ENCODE results near the gene ZMAT5.
A peak's percentile ranks its signal among the peaks of the same experiment; 100 is the strongest.

Gene ZMAT5

GRCh38 chr22:29707471-29707870, 59.3 kb downstream of the ZMAT5 start:
- DNase-seq (ENCODE audit: low read depth, low spot score) = no peak

GRCh38 chr22:29707010-29707409, 59.8 kb downstream of the ZMAT5 start:
- no peak for DNase-seq (ENCODE audit: low read depth, low spot score)

GRCh38 chr22:29706486-29706885, 60.3 kb downstream of the ZMAT5 start:
- DNase-seq (ENCODE audit: low read depth, low spot score) = no peak

GRCh38 chr22:29705651-29706050, 61.2 kb downstream of the ZMAT5 start:
- DNase-seq (ENCODE audit: low read depth, low spot score) = no peak

- no peak for DNase-seq (ENCODE audit: low read depth, low spot score)
Observed at GRCh38 chr22:29704528-29705285, 62.1 kb downstream of the ZMAT5 start.

- no peak for DNase-seq (ENCODE audit: low read depth, low spot score)
Observed at GRCh38 chr22:29703569-29704195, 63.1 kb downstream of the ZMAT5 start.

GRCh38 chr22:29702931-29703501, 63.8 kb downstream of the ZMAT5 start:
- no peak for DNase-seq (ENCODE audit: low read depth, low spot score)

GRCh38 chr22:29702000-29702930, 64.5 kb downstream of the ZMAT5 start:
- no peak for DNase-seq (ENCODE audit: low read depth, low spot score)

GRCh38 chr22:29701155-29701999, 65.4 kb downstream of the ZMAT5 start:
- DNase-seq (ENCODE audit: low read depth, low spot score) = no peak

- no peak for DNase-seq (ENCODE audit: low read depth, low spot score)
Observed at GRCh38 chr22:29700900-29701154, 66.0 kb downstream of the ZMAT5 start.

- no peak for DNase-seq (ENCODE audit: low read depth, low spot score)
Observed at GRCh38 chr22:29700206-29700899, 66.5 kb downstream of the ZMAT5 start.

GRCh38 chr22:29697853-29698598, 68.8 kb downstream of the ZMAT5 start:
- no peak for DNase-seq (ENCODE audit: low read depth, low spot score)

- DNase-seq (ENCODE audit: low read depth, low spot score) = no peak
Observed at GRCh38 chr22:29695129-29695926, 71.5 kb downstream of the ZMAT5 start.

GRCh38 chr22:29693671-29694070, 73.1 kb downstream of the ZMAT5 start:
- DNase-seq (ENCODE audit: low read depth, low spot score) = no peak

- DNase-seq (ENCODE audit: low read depth, low spot score) = no peak
Observed at GRCh38 chr22:29693161-29693560, 73.6 kb downstream of the ZMAT5 start.

GRCh38 chr22:29692327-29692640, 74.5 kb downstream of the ZMAT5 start:
- DNase-seq (ENCODE audit: low read depth, low spot score) = no peak

- DNase-seq (ENCODE audit: low read depth, low spot score) = no peak
Observed at GRCh38 chr22:29691636-29692326, 75.0 kb downstream of the ZMAT5 start.

GRCh38 chr22:29690476-29690875, 76.3 kb downstream of the ZMAT5 start:
- DNase-seq (ENCODE audit: low read depth, low spot score) = no peak

- DNase-seq (ENCODE audit: low read depth, low spot score) = peak; percentile 54
Observed at GRCh38 chr22:29689880-29690213, 77.0 kb downstream of the ZMAT5 start.

All from iPS DF 19.7 (cell line).